ENCODE data around the gene TBC1D22B. TPM values are rescaled to one million over a fixed set of nuclear protein-coding genes. Genes with fewer than 3 reads are reported as not detected.

The TBC1D22B gene
- total and polyA plus RNA-seq, 2 of the 13 experiments (the other 11 are each of a cell fraction or from before 2014, with no cell fraction given), result 9.7 to 12.9 TPM

DNA sequence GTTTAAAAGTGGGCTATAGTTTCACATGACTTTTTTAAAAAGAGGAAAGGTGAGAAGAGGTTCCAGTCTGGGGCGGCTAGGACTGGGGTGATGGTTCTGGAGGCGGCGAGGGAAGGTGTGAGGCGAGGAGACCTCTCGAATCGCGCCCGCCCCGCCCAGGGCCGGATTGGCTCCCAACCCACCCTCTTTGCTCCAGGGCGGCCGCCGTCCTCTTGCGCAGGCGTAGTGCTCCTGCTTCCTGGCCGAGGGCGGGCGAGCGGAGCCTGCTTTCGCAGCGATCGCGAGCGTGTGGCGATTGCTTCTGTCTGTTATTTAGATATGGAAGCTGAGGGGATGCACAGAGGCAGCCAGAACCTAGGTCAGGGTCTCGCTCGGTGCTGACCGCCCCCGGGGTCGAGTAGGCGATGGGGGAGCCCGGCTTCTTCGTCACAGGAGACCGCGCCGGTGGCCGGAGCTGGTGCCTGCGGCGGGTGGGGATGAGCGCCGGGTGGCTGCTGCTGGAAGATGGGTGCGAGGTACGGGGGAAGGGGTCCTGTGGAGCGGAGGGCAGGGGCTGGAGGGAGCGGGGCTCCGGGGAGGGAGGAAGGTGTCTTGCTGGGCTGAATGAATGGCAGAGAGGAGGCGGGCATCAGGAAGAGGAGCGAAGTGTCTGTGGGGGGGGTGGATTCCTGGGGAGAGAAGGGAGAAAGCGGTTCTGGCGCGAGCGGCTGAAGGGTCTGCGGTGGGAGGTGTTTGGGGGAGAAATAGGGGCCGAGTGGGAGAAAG is 96.4 kb downstream of the TBC1D22B start, which contains the start of gene RNF8:
TSS of gene RNF8 (plus strand) at position 223 of the 765 bp plus-strand sequence. CDS start at position 405, 182 bp downstream.
- DNase-seq (ENCODE audit: low spot score), result peak; percentile 83
- POLR2A ChIA-PET, result interaction anchor here (1.0 to 2.1 kb wide), 4 partner anchors 12 to 28 kb away, joined by 3 to 13 read pairs (median 4); no protein-coding TSS in a partner anchor
- under 1% methylated on average over 48 of the region's 54 CpGs for WGBS (ENCODE audit: low lambda C conversion rate)
- TF ChIP-seq KAT2B (IDR thresholded peaks at IDR 0.05; ENCODE audit: borderline replicate concordance, low read depth, low read length) (no peak), NFATC3 (CRISPR knock-in tag; IDR thresholded peaks at IDR 0.05) (no peak), SIN3A (IDR thresholded peaks at IDR 0.05; ENCODE audit: borderline replicate concordance, low read depth, low read length) (peak; percentile 77; the same call in 1 of the 2 replicates), HNF4G (IDR thresholded peaks at IDR 0.05; ENCODE audit: borderline replicate concordance, low read depth, low read length) (no peak), HNF4G (CRISPR knock-in tag; IDR thresholded peaks at IDR 0.05; ENCODE audit: borderline replicate concordance, low read depth) (no peak), ZFYVE20 (CRISPR knock-in tag; IDR thresholded peaks at IDR 0.05; ENCODE audit: borderline replicate concordance, low read depth) (0 out of 2 replicates have a peak, but pooled peaks have one; percentile 60), CCDC6 (CRISPR knock-in tag; IDR thresholded peaks at IDR 0.05) (no peak), NCOA1 (CRISPR knock-in tag; IDR thresholded peaks at IDR 0.05) (0 out of 2 replicates have a peak, but pooled peaks have one; percentile 60), ZNF747 (CRISPR knock-in tag; IDR thresholded peaks at IDR 0.05; ENCODE audit: borderline replicate concordance) (0 out of 2 replicates have a peak, but pooled peaks have one; percentile 71), DNMT3B (CRISPR knock-in tag; conservative IDR thresholded peaks at IDR 0.05) (no peak), ZNF704 (CRISPR knock-in tag; IDR thresholded peaks at IDR 0.05; ENCODE audit: borderline replicate concordance) (peak; percentile 86), GZF1 (CRISPR knock-in tag; IDR thresholded peaks at IDR 0.05) (no peak; the same call in 1 of the 2 replicates), HNRNPH1 (optimal IDR thresholded peaks at IDR 0.05; ENCODE audit: low read depth, low read length) (no peak), GLI4 (CRISPR knock-in tag; IDR thresholded peaks at IDR 0.05; ENCODE audit: borderline replicate concordance) (no peak; the same call in 1 of the 2 replicates), HDAC6 (IDR thresholded peaks at IDR 0.05; ENCODE audit: low read depth, low read length) (no peak), ZKSCAN5 (CRISPR knock-in tag; IDR thresholded peaks at IDR 0.05) (no peak; the same call in 1 of the 2 replicates)
- TF ChIP-seq, protein P1, sequence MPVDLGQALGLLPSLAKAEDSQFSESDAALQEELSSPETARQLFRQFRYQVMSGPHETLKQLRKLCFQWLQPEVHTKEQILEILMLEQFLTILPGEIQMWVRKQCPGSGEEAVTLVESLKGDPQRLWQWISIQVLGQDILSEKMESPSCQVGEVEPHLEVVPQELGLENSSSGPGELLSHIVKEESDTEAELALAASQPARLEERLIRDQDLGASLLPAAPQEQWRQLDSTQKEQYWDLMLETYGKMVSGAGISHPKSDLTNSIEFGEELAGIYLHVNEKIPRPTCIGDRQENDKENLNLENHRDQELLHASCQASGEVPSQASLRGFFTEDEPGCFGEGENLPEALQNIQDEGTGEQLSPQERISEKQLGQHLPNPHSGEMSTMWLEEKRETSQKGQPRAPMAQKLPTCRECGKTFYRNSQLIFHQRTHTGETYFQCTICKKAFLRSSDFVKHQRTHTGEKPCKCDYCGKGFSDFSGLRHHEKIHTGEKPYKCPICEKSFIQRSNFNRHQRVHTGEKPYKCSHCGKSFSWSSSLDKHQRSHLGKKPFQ (CRISPR knock-in tag; IDR thresholded peaks at IDR 0.05; ENCODE audit: insufficient replicate concordance), result no peak
- TF ChIP-seq, protein P2, sequence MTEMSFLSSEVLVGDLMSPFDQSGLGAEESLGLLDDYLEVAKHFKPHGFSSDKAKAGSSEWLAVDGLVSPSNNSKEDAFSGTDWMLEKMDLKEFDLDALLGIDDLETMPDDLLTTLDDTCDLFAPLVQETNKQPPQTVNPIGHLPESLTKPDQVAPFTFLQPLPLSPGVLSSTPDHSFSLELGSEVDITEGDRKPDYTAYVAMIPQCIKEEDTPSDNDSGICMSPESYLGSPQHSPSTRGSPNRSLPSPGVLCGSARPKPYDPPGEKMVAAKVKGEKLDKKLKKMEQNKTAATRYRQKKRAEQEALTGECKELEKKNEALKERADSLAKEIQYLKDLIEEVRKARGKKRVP (CRISPR knock-in tag; IDR thresholded peaks at IDR 0.05), result no peak; a peak in 1 of 4 replicates

More for the DNA sequence above, 96.4 kb downstream of the TBC1D22B start, which contains the start of gene RNF8:
- no peaks in the 10 kb centered on the region for H3K9me3 ChIP-seq (ENCODE audit: low read length)
- H3K79me2 ChIP-seq (ENCODE audit: insufficient read depth, low read length), result peaks cover 38% of the 10 kb centered on the region
- H3K9ac ChIP-seq (ENCODE audit: insufficient read depth, low read depth, low read length), result peak within 1 kb of the TSS; percentile 80
- no peaks in the 10 kb centered on the region for H3K27me3 ChIP-seq (ENCODE audit: control insufficient read depth in 1 of 2, insufficient read depth in 2 of 2, low read length in 2 of 2)
- peak within 1 kb of the TSS; percentile 91 to 98 (median 96) for H3K4me3 ChIP-seq (replicated peaks in 1 of 3; ENCODE audit: insufficient read depth in 1 of 3, low read depth in 2 of 3, low read length in 3 of 3)
- peak within 1 kb of the TSS; percentile 82 for H3K4me2 ChIP-seq (ENCODE audit: low read depth, low read length)
- in situ Hi-C loops (cut with HindIII; ENCODE audit: extremely low pct_ligation_motif_present, low pct_unique_long_range_greater_than_20kb), result no loop called here
- CTCF ChIA-PET (ENCODE audit: low intra/inter-chr PET ratio, low total read pairs), result no interaction called here
- H3K4me1 ChIP-seq (ENCODE audit: insufficient read depth, low read length), result peaks cover 42% of the 10 kb centered on the region
- BruUV-seq (replicated peaks), result no TSS peak
- intact Hi-C loops (cut with micrococcal nuclease; ENCODE audit: unreplicated experiment), result loop anchor here (2.0 kb wide), 1 partner anchor 17 kb away; no protein-coding TSS in a partner anchor
- ATAC-seq (peak; percentile 97), FAIRE-seq (peak; percentile 60)
- no peaks in the 10 kb centered on the region for H3K36me3 ChIP-seq (replicated peaks in 1 of 2; ENCODE audit: control insufficient read depth in 1 of 2, insufficient read depth in 2 of 2, low read length in 2 of 2)
- H4K20me1 ChIP-seq (ENCODE audit: insufficient read depth, low read length), result 0 out of 2 replicates have a peak, but pooled peaks cover under 1% of the 10 kb centered on the region
- H3K27ac ChIP-seq (ENCODE audit: extremely low read length, insufficient read depth, low read length), result peak within 1 kb of the TSS; percentile 41
- peak within 1 kb of the TSS; percentile 82 for H2AFZ ChIP-seq (ENCODE audit: low read length)

Measured in HepG2 (cell line).